ENCODE measurements around the gene FIZ1.
A peak's percentile ranks its signal among the peaks of the same experiment; 100 is the strongest.

Gene FIZ1

DNA sequence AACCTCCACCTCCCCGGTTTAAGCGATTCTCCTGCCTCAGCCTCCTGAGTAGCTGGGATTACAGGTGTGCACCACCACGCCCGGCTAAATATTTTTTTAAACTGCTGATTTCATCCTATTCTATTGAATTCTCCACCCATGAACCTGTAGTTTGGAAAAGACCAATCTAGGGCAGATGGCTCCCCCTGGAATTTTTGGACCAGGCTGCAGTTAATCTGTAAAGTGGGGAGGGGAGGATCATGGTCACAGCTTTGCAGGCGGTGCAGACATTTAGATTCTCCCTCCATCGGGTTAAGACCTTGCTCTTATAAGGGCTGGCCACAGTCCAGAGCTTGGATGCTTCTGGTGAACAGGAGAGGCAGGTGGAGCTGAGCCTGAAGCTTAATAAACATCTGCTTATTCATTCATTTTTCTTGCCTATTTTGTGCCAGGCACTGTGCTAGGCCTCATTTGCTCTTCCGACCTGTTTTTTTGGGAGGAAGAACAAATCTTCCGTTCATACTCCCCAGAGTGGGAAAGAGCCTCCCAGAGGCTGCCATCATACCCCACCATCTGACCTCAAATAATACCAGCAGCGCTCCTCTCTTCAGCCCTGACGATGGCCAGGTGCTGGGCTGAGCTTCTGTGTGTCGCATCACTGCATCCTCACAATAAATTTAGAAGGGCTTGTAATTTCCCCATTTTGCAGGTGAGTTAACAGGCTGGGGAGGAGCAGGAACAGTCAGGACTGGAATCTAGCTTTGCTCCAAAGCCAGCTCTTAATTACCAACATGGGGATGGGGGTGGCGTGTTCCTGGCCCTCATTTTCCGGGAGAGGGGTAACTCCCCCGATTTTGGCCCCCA, 47.8 kb upstream of the FIZ1 start:
- Histone ChIP-seq H3K9ac (ENCODE audit: low read depth, low read length, poor library complexity, severe bottlenecking) (peak overlapping the region; percentile 87), H3F3A (ENCODE audit: low read depth) (no peaks in the 10 kb centered on the region), H3K9me3 (ENCODE audit: insufficient read depth, low read depth, low read length) (no peaks in the 10 kb centered on the region), H3K4me3 (ENCODE audit: low read length, poor library complexity, severe bottlenecking) (peak overlapping the region; percentile 75), H3K4me2 (ENCODE audit: low read depth, low read length, poor library complexity, severe bottlenecking) (peak overlapping the region; percentile 99), H3K27me3 (ENCODE audit: insufficient read depth, low read length, poor library complexity, severe bottlenecking) (no peaks in the 10 kb centered on the region), H3K4me1 (ENCODE audit: insufficient read depth, low read length, poor library complexity, severe bottlenecking) (peaks cover 21% of the 10 kb centered on the region), H3K9me2 (replicated peaks; ENCODE audit: low read depth, low read length) (no peaks in the 10 kb centered on the region), H4K20me1 (ENCODE audit: insufficient read depth, low read length, poor library complexity, severe bottlenecking) (peaks cover 4% of the 10 kb centered on the region), H3K79me2 (ENCODE audit: insufficient read depth, low read length) (peaks cover 56% of the 10 kb centered on the region), H3K36me3 (ENCODE audit: insufficient read depth, low read length) (no peaks in the 10 kb centered on the region; the same call in 1 of the 2 replicates), H2AFZ (ENCODE audit: low read length) (peak overlapping the region; percentile 76; the same call in 1 of the 2 replicates)
- TF ChIP-seq, protein P1, sequence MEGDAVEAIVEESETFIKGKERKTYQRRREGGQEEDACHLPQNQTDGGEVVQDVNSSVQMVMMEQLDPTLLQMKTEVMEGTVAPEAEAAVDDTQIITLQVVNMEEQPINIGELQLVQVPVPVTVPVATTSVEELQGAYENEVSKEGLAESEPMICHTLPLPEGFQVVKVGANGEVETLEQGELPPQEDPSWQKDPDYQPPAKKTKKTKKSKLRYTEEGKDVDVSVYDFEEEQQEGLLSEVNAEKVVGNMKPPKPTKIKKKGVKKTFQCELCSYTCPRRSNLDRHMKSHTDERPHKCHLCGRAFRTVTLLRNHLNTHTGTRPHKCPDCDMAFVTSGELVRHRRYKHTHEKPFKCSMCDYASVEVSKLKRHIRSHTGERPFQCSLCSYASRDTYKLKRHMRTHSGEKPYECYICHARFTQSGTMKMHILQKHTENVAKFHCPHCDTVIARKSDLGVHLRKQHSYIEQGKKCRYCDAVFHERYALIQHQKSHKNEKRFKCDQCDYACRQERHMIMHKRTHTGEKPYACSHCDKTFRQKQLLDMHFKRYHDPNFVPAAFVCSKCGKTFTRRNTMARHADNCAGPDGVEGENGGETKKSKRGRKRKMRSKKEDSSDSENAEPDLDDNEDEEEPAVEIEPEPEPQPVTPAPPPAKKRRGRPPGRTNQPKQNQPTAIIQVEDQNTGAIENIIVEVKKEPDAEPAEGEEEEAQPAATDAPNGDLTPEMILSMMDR (conservative IDR thresholded peaks at IDR 0.05; ENCODE audit: low read length) = no peak
- no peak for TF ChIP-seq EZH2phosphoT487 (IDR thresholded peaks at IDR 0.05; ENCODE audit: borderline replicate concordance)

DNA sequence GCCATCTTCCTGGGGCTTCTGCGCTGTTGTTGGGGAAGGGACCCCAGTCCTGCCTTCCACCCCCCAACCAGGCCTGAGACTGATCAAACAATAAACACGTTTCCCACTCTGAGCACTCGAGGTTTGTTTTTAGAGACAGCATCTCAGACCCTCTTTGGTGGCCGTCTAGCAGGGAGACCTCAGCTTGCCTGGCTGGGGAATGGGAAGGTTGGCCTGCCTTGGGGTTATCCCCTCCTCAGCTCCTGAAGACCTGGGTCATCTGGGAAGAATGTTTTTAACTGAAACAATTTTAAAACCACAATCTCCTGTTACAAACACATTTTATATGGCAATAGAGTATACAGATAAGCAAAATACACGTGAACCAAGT, 46.2 kb upstream of the FIZ1 start:
- no peak for TF ChIP-seq EZH2phosphoT487 (IDR thresholded peaks at IDR 0.05; ENCODE audit: borderline replicate concordance)
- TF ChIP-seq, protein P1 (conservative IDR thresholded peaks at IDR 0.05; ENCODE audit: low read length) = no peak
- Histone ChIP-seq H3K36me3 (ENCODE audit: insufficient read depth, low read length) (no peaks in the 10 kb centered on the region; the same call in 1 of the 2 replicates), H3K9ac (ENCODE audit: low read depth, low read length, poor library complexity, severe bottlenecking) (no peak overlapping the region), H3K9me3 (ENCODE audit: insufficient read depth, low read depth, low read length) (no peaks in the 10 kb centered on the region), H3F3A (ENCODE audit: low read depth) (no peaks in the 10 kb centered on the region), H3K9me2 (replicated peaks; ENCODE audit: low read depth, low read length) (no peaks in the 10 kb centered on the region), H3K4me1 (ENCODE audit: insufficient read depth, low read length, poor library complexity, severe bottlenecking) (peaks cover 32% of the 10 kb centered on the region), H2AFZ (ENCODE audit: low read length) (no peak overlapping the region), H3K4me2 (ENCODE audit: low read depth, low read length, poor library complexity, severe bottlenecking) (peak overlapping the region; percentile 100), H3K27me3 (ENCODE audit: insufficient read depth, low read length, poor library complexity, severe bottlenecking) (no peaks in the 10 kb centered on the region), H3K4me3 (ENCODE audit: low read length, poor library complexity, severe bottlenecking) (no peak overlapping the region), H4K20me1 (ENCODE audit: insufficient read depth, low read length, poor library complexity, severe bottlenecking) (peaks cover 4% of the 10 kb centered on the region), H3K79me2 (ENCODE audit: insufficient read depth, low read length) (peaks cover 67% of the 10 kb centered on the region)

DNA sequence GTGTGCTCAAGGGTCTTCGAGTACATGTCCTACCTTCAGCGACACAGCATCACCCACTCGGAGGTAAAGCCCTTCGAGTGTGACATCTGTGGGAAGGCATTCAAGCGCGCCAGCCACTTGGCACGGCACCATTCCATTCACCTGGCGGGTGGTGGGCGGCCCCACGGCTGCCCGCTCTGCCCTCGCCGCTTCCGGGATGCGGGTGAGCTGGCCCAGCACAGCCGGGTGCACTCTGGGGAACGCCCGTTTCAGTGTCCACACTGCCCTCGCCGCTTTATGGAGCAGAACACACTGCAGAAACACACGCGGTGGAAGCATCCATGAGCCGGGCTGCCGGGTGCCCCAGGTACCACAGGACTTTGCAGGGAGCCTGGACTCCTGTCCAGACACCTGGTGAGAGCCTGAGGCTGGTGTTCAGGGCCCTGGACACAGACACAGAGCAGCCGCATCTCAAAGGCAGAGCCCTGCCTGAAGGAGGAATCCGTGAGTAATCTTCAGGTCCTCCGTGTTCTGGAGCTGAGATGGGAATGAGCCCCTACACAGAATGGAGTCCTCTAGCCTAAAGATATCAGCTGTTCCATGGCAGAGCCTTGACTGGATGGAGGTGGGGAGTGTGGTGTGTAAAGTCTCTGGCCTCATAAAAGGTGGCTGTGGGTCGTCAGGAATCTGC, 45.7 kb upstream of the FIZ1 start:
- Histone ChIP-seq H3K9ac (ENCODE audit: low read depth, low read length, poor library complexity, severe bottlenecking) (peak overlapping the region; percentile 85), H3K79me2 (ENCODE audit: insufficient read depth, low read length) (peaks cover 72% of the 10 kb centered on the region), H3K4me1 (ENCODE audit: insufficient read depth, low read length, poor library complexity, severe bottlenecking) (peaks cover 35% of the 10 kb centered on the region)

More for the DNA sequence above, 45.7 kb upstream of the FIZ1 start:
- Histone ChIP-seq H3F3A (ENCODE audit: low read depth) (no peaks in the 10 kb centered on the region), H3K27me3 (ENCODE audit: insufficient read depth, low read length, poor library complexity, severe bottlenecking) (no peaks in the 10 kb centered on the region), H4K20me1 (ENCODE audit: insufficient read depth, low read length, poor library complexity, severe bottlenecking) (peaks cover 4% of the 10 kb centered on the region), H3K36me3 (ENCODE audit: insufficient read depth, low read length) (no peaks in the 10 kb centered on the region; the same call in 1 of the 2 replicates), H3K4me3 (ENCODE audit: low read length, poor library complexity, severe bottlenecking) (peak overlapping the region; percentile 96), H3K9me3 (ENCODE audit: insufficient read depth, low read depth, low read length) (no peaks in the 10 kb centered on the region), H3K4me2 (ENCODE audit: low read depth, low read length, poor library complexity, severe bottlenecking) (peak overlapping the region; percentile 100), H3K9me2 (replicated peaks; ENCODE audit: low read depth, low read length) (no peaks in the 10 kb centered on the region), H2AFZ (ENCODE audit: low read length) (no peak overlapping the region)
- TF ChIP-seq, protein P1 (conservative IDR thresholded peaks at IDR 0.05; ENCODE audit: low read length) = no peak
- TF ChIP-seq EZH2phosphoT487 (IDR thresholded peaks at IDR 0.05; ENCODE audit: borderline replicate concordance) = no peak

All from Loucy (cell line).